Measurements from ENCODE around the gene KCNJ15. TPM values are rescaled to one million over a fixed set of nuclear protein-coding genes. Genes with fewer than 3 reads are reported as not detected.

The KCNJ15 gene
- total RNA-seq, 1 donor from 2014 or later = 17.5 TPM

GRCh38 chr21:38280454-38280853 lies 23.7 kb downstream of the KCNJ15 start:
- H3K4me1 ChIP-seq = no peaks in the 10 kb centered on the region
- no peak overlapping the region for H3K27ac ChIP-seq
- intact Hi-C loops (cut with DNase I) = no loop called here
- no peaks in the 10 kb centered on the region for H3K9me3 ChIP-seq
- TF ChIP-seq, protein P1, sequence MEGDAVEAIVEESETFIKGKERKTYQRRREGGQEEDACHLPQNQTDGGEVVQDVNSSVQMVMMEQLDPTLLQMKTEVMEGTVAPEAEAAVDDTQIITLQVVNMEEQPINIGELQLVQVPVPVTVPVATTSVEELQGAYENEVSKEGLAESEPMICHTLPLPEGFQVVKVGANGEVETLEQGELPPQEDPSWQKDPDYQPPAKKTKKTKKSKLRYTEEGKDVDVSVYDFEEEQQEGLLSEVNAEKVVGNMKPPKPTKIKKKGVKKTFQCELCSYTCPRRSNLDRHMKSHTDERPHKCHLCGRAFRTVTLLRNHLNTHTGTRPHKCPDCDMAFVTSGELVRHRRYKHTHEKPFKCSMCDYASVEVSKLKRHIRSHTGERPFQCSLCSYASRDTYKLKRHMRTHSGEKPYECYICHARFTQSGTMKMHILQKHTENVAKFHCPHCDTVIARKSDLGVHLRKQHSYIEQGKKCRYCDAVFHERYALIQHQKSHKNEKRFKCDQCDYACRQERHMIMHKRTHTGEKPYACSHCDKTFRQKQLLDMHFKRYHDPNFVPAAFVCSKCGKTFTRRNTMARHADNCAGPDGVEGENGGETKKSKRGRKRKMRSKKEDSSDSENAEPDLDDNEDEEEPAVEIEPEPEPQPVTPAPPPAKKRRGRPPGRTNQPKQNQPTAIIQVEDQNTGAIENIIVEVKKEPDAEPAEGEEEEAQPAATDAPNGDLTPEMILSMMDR (IDR thresholded peaks at IDR 0.05) = no peak
- H3K36me3 ChIP-seq = no peaks in the 10 kb centered on the region
- H3K4me3 ChIP-seq = no peak overlapping the region
- no peak for DNase-seq (ENCODE audit: low spot score in 2 of 2)
- H3K27me3 ChIP-seq = no peaks in the 10 kb centered on the region

DNA sequence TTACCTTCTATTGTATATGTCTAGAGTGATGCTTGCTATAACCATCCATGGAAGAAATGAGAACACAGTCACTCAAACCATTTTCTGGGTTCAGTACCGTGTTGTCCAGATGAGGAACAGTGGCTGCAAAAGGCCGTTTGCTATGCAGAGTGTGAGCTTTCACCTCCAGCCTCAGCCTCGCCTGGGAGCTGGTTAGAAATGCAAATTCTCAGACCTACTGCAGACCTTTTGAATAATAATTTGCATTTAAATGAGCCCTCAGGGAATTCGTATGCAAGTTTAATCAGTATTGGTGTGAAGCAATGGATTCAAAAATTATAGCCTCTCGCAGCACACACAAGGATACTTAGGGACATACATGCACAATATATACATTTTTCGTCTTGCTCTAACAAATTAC lies 24.1 kb downstream of the KCNJ15 start:
- intact Hi-C loops (cut with DNase I) = no loop called here
- Histone ChIP-seq H3K27ac (no peak overlapping the region), H3K27me3 (no peaks in the 10 kb centered on the region), H3K9me3 (no peaks in the 10 kb centered on the region), H3K36me3 (no peaks in the 10 kb centered on the region), H3K4me3 (no peak overlapping the region), H3K4me1 (no peaks in the 10 kb centered on the region)
- no peak for DNase-seq (ENCODE audit: low spot score in 2 of 2)
- TF ChIP-seq, protein P1 (IDR thresholded peaks at IDR 0.05) = no peak

GRCh38 chr21:38282921-38283320 lies 26.1 kb downstream of the KCNJ15 start:
- no peak for DNase-seq (ENCODE audit: low spot score in 2 of 2)
- Histone ChIP-seq H3K27ac (no peak overlapping the region), H3K4me3 (no peak overlapping the region), H3K4me1 (peaks cover 0 to 5% of the 10 kb centered on the region in 2 donors), H3K9me3 (no peaks in the 10 kb centered on the region), H3K27me3 (no peaks in the 10 kb centered on the region), H3K36me3 (no peaks in the 10 kb centered on the region)
- intact Hi-C loops (cut with DNase I) = no loop called here
- TF ChIP-seq, protein P1 (IDR thresholded peaks at IDR 0.05) = no peak

GRCh38 chr21:38284216-38284615 lies 27.4 kb downstream of the KCNJ15 start:
- no peak for DNase-seq (ENCODE audit: low spot score in 2 of 2)
- no peaks in the 10 kb centered on the region for H3K36me3 ChIP-seq
- H3K27ac ChIP-seq = no peak overlapping the region
- H3K27me3 ChIP-seq = no peaks in the 10 kb centered on the region
- H3K9me3 ChIP-seq = no peaks in the 10 kb centered on the region
- intact Hi-C loops (cut with DNase I) = no loop called here
- no peak overlapping the region for H3K4me3 ChIP-seq
- H3K4me1 ChIP-seq = peaks cover 0 to 5% of the 10 kb centered on the region in 2 donors
- TF ChIP-seq, protein P1 (IDR thresholded peaks at IDR 0.05) = no peak

- H3K36me3 ChIP-seq = no peaks in the 10 kb centered on the region
- H3K4me1 ChIP-seq = peaks cover 0 to 5% of the 10 kb centered on the region in 2 donors
- TF ChIP-seq, protein P1 (IDR thresholded peaks at IDR 0.05) = no peak
- intact Hi-C loops (cut with DNase I) = no loop called here
- H3K9me3 ChIP-seq = no peaks in the 10 kb centered on the region
- no peak overlapping the region for H3K4me3 ChIP-seq
- no peaks in the 10 kb centered on the region for H3K27me3 ChIP-seq
- no peak overlapping the region for H3K27ac ChIP-seq
- DNase-seq (ENCODE audit: low spot score in 2 of 2) = no peak
These were observed 30.1 kb downstream of the KCNJ15 start for GRCh38 chr21:38286739-38287471.
